Measurements from ENCODE around the gene TRPM2. TPM values are rescaled to one million over a fixed set of nuclear protein-coding genes. Genes with fewer than 3 reads are reported as not detected.
A peak's percentile ranks its signal among the peaks of the same experiment; 100 is the strongest.

Gene TRPM2
- total and polyA plus RNA-seq, 8 donors = 1.3 to 10.3 (median 2.4) TPM

GRCh38 chr21:44390886-44391285, 37.5 kb downstream of the TRPM2 start:
- Histone ChIP-seq H3K36me3 (no peaks in the 10 kb centered on the region), H3K4me3 (no peak overlapping the region), H3K9me3 (peaks cover 2 to 24% (median 16%) of the 10 kb centered on the region in 4 donors), H3K27me3 (peaks cover 0 to 37% (median 0%) of the 10 kb centered on the region in 3 donors), H3K4me1 (no peaks in the 10 kb centered on the region), H3K27ac (no peak overlapping the region)
- no peak for DNase-seq
- intact Hi-C loops (cut with DNase I; ENCODE audit: low total_unique reads) = no loop called here
- no peak for TF ChIP-seq EP300 (IDR thresholded peaks at IDR 0.05)
- no peak for TF ChIP-seq POLR2AphosphoS5 (IDR thresholded peaks at IDR 0.05)
- no peak for TF ChIP-seq POLR2A (IDR thresholded peaks at IDR 0.05)
- TF ChIP-seq CTCF (IDR thresholded peaks at IDR 0.05) = no peak
- 92 to 94% (median 92%) methylated on average over 4 to 8 of the region's 8 CpGs for WGBS, 5 donors

- DNase-seq = peak; percentile 23 to 56
- intact Hi-C loops (cut with DNase I; ENCODE audit: low total_unique reads) = no loop called here
- WGBS, 5 donors = 53 to 66% (median 58%) methylated on average over 28 to 34 of the region's 34 CpGs
These were observed 38.1 kb downstream of the TRPM2 start for GRCh38 chr21:44391345-44392091.

GRCh38 chr21:44392185-44392584, 38.8 kb downstream of the TRPM2 start:
- intact Hi-C loops (cut with DNase I; ENCODE audit: low total_unique reads) = no loop called here
- WGBS, 5 donors = 80 to 91% (median 85%) methylated on average over 6 of the region's 6 CpGs
- TF ChIP-seq CTCF (IDR thresholded peaks at IDR 0.05) (no peak), POLR2A (IDR thresholded peaks at IDR 0.05) (no peak), POLR2AphosphoS5 (IDR thresholded peaks at IDR 0.05) (no peak), EP300 (IDR thresholded peaks at IDR 0.05) (no peak)

More at GRCh38 chr21:44391345-44392091, 38.1 kb downstream of the TRPM2 start:
- Histone ChIP-seq H3K27ac (no peak overlapping the region), H3K9me3 (peaks cover 0 to 18% (median 11%) of the 10 kb centered on the region in 4 donors), H3K27me3 (peaks cover 0 to 37% (median 0%) of the 10 kb centered on the region in 3 donors), H3K4me3 (no peak overlapping the region), H3K36me3 (no peaks in the 10 kb centered on the region), H3K4me1 (no peaks in the 10 kb centered on the region)
- TF ChIP-seq POLR2A (IDR thresholded peaks at IDR 0.05) = no peak
- no peak for TF ChIP-seq POLR2AphosphoS5 (IDR thresholded peaks at IDR 0.05)
- no peak for TF ChIP-seq CTCF (IDR thresholded peaks at IDR 0.05)
- no peak for TF ChIP-seq EP300 (IDR thresholded peaks at IDR 0.05)

GRCh38 chr21:44392916-44393315, 39.5 kb downstream of the TRPM2 start:
- no peak for TF ChIP-seq POLR2A (IDR thresholded peaks at IDR 0.05)
- no peak for TF ChIP-seq EP300 (IDR thresholded peaks at IDR 0.05)
- peak in 2 of 3 donors; percentile 38 to 57 for TF ChIP-seq POLR2AphosphoS5 (IDR thresholded peaks at IDR 0.05)
- no peak for TF ChIP-seq CTCF (IDR thresholded peaks at IDR 0.05)
- H3K36me3 ChIP-seq = peaks cover 0 to 4% (median 0%) of the 10 kb centered on the region in 4 donors
- intact Hi-C loops (cut with DNase I; ENCODE audit: low total_unique reads) = no loop called here
- H3K4me1 ChIP-seq = no peaks in the 10 kb centered on the region
- no peak overlapping the region for H3K4me3 ChIP-seq
- WGBS, 5 donors = 20 to 64% (median 47%) methylated on average over 2 of the region's 2 CpGs
- peak in 1 of 2 donors; percentile 53 for DNase-seq
- peaks cover 0 to 8% (median 1%) of the 10 kb centered on the region in 4 donors for H3K9me3 ChIP-seq
- H3K27ac ChIP-seq = peak overlapping the region in 1 of 5 donors; percentile 7
- peaks cover 0 to 37% (median 0%) of the 10 kb centered on the region in 3 donors for H3K27me3 ChIP-seq

More at GRCh38 chr21:44392185-44392584, 38.8 kb downstream of the TRPM2 start:
- Histone ChIP-seq H3K9me3 (peaks cover 0 to 11% (median 4%) of the 10 kb centered on the region in 4 donors), H3K27me3 (peaks cover 0 to 37% (median 0%) of the 10 kb centered on the region in 3 donors), H3K27ac (no peak overlapping the region), H3K4me3 (no peak overlapping the region), H3K4me1 (no peaks in the 10 kb centered on the region), H3K36me3 (no peaks in the 10 kb centered on the region)
- no peak for DNase-seq

Measured in stomach (tissue), 9 donors.